GM18858 (cell line): ENCODE measurements around the gene VSIG4.
"Not testable (repeated sequence)": the region's sequence is repeated elsewhere in the genome, so short reads cannot be mapped to it uniquely, and the experiment has no call there.

Experiments
- ATAC-seq: cut with Tn5 transposase; IDR thresholded peaks from one replicate; pipeline ENCODE4 v1.9.1; 2021; ENCODE audit not compliant: unreplicated experiment

Gene VSIG4, protein sequence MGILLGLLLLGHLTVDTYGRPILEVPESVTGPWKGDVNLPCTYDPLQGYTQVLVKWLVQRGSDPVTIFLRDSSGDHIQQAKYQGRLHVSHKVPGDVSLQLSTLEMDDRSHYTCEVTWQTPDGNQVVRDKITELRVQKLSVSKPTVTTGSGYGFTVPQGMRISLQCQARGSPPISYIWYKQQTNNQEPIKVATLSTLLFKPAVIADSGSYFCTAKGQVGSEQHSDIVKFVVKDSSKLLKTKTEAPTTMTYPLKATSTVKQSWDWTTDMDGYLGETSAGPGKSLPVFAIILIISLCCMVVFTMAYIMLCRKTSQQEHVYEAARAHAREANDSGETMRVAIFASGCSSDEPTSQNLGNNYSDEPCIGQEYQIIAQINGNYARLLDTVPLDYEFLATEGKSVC

DNA sequence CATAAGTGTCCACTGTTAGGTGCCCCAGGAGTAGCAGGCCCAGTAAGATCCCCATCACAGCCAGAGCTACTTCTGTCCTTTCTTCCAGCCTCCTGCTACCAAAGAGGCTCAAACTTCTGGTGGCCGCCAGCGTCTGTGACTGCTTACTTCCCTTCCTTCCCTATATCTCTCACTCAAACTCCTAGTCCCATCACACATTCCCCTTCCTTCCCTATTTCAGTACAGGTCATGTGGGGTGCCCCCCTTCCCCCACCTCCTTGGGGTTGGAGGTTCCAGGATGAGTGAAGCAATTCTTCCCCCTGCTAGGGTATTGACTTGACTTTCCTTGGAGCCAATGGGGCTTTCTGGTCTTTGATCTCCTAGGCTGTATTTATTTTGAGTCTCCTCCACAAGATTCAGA, at the start of gene VSIG4:
TSS of gene VSIG4 (minus strand) at position 137 of the 400 bp plus-strand sequence. CDS start at position 55, 82 bp downstream.
- no peak for ATAC-seq

DNA sequence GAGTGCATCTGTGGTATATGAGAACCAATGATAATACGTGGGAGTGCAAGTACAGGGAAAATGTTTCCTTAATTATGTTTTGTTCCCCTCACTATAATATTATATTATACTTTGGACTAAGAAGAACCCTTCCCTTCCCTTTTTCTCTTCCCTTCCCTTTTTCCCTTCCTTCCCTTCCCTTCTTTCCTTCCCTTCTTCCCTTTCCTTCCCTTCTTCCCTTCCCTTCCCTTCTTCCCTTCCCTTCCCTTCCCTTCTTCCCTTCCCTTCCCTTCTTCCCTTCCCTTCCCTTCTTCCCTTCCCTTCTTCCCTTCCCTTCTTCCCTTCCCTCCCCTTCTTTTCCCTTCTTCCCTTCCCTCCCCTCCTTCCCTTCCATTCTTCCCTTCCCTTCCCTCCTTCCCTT, 36.9 kb upstream of the VSIG4 start:
- no peak for ATAC-seq

DNA sequence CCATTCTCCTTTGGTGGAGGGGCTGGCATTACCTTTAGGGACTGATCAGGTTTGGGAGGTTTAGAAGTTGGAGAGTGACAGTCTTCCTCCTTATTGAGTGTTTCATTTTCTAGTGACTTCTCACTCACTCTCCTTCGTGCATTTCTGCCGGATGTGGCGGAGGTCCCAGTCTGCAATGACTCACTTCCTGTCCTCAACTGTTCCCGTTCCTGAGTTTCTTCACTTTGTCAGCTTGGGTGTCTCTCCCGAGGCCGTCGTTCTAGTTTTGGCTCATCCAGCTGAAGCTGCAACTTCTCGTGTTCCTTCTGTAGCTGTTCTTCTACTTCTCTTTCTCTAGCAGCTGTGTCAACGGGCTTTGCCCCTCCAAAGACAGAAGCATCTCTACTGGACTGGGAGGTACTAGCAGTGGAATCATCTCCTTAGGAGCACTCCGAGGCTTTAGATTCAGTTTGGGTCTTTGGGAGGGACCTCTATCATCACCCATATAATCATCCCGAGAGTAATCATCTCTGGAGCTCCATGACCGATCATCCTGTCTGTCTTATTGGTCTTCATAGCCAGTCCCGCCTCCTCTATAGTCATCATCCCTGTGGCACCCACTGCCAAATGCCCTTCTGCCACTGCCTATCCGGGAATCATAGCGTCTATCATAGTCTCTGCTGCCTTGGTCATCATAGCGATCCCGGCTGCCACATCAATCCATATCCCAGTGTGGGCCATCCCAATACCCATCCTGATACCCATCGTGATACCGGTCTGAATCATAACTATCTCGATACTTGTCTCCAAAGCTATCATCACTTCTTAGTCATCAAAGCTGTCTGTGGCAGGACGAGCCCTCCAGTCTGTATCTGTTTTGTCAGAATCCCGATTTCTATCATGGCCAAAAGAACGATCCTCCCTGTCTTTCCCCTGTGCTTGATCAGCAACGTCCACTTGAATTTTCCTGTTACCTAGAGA, 35.3 kb upstream of the VSIG4 start:
- ATAC-seq, result no peak

DNA sequence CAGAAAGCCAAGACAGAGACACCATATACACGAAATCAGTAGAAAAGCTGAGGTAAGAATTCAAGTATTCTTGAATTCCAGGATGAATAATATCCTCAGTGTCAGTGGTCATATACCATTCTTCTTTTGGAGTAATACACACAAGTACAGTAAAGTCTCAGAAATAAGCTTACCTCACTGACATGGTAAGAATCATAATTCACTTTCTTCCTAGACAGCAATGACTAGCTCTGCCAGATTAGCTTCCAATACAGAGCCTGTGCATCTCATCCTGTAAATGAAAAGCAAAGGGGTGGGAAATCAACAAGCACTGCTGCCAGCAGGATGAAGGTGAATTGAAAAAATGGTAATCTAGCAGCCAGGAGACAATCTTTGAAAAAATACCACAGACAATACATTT, 31.2 kb upstream of the VSIG4 start:
- no peak for ATAC-seq

DNA sequence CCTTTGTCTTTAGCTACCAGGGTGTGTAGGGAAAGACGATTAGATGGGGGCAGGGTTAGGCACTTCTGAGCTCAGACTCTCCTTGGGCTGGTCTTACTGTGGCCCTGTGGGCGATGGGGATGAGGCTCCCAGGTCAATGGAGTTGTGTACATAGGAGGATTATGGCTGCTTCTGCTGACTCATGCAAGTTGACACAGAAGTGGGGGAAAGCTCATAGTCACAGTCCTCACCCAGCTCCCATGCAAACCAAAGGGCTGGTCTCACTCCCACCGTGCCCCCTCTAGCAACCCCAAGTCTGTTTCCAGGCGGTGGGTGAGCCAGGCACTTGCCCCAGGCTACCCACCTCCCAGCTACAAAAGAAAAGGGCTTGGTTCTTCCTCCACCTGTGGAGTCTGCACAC, 24.4 kb upstream of the VSIG4 start:
- ATAC-seq, result no peak

DNA sequence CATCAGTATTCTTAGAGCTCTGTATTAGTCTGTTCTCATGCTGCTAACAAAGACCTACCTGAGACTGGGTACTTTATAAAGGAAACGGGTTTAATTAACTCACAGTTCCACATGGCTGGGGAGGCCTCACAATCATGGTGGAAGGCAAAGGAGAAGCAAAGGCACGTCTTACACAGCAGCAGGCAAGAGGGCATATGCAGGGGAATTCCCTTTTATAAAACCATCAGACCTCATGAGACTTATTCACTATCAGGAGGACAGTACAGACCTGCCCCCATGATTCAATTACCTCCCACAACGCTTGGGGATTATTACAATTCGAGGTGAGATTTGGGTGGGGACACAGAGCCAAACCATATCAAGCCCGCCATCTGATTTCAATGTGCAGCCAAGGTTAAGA, 17.1 kb upstream of the VSIG4 start:
- ATAC-seq, result not testable (repeated sequence)

DNA sequence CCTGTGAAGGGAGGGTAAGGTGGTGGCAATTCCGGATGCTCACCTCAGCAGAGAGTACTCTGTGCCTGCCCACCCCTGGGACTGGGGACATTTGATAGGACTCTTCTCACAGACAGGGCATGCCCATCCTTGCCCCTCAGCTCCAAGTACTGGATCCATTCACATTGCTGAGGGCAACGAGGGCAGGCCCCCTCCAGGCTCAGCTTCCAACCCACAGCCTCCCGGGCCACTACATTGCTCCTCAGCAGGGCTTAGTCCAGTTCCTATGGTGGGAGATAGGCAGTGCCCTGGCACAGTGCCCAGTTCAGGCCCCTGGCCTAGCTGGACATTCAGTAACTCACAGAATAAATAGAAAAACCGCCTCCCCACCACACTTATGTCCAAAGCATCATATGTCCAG, 15.1 kb upstream of the VSIG4 start:
- ATAC-seq, result no peak

DNA sequence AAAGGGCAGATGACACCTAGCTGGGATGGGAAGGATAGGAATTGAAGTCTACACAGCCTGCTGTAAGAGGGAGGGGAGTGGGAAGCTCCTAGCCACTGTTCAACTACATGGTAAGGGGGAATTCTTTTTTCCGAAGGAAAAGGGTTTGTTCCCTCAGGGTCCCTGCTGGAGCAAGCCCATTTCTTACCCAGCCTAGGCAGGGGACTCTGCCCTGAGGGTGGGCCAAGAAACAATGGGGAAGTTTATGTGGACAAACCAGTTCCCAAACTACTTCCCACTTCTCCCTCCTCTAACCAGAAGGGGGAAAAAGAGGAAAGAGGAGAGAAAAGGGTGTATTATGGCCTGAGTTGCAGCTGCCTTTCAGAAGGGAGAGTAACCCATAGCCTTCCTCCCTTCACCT, 13.5 kb upstream of the VSIG4 start:
- no peak for ATAC-seq

DNA sequence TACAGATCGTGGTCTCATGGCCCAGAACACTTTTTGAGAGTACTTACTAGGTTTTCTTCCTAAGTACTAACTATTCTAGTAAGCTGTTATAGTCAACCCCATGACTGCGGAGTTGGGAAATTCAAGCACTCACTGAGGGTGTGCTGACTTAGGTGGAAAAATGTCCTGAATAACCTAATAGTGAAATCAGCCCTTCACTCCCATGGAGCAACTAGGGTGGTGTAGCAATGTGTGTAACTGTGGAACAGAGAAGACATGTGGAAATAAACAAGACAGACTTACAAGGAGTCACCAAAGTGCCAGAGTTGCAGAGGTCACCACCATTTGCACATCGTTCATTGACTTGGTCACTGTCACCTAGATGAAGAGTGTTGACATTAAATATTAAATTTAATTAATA, 12.1 kb upstream of the VSIG4 start:
- ATAC-seq, result no peak

DNA sequence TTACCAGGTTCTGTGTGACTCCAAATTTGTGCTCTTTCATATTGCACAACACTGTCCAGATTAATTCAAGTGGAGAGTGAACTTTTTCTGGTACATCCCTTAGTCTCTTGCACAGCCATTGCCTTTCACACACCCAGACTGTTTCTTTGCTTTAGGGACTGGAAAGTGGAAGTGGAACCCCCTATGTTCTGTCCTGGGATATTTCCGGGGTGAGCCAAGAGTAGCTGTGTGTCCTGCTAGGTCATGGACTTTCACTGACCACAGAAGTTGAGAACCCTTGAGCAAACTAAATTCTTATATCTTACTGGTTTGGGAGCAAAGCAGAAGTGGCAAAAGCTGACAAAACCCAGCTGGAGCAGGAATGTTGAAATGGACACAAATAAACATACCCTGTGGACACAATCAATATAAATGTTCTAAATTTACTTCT, 10.3 kb upstream of the VSIG4 start:
- ATAC-seq, result no peak

DNA sequence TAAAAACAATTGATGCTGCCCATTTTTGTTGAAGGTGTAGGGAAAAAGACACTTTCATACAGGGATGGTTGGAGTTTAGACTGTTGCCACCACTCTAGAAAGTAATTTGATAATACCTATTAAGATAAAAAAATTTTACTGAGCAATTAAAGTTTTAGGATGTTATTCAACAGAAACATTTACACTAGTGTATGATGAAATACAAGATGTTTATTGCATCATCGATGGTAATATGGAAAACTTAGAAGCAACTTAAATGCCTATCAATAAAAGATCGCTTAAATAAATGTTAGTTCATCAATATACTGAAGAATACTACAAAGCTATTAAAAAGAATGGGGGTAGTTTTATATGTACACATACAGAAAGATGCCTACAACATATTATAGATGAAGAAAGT, 9.2 kb upstream of the VSIG4 start:
- ATAC-seq, result no peak

DNA sequence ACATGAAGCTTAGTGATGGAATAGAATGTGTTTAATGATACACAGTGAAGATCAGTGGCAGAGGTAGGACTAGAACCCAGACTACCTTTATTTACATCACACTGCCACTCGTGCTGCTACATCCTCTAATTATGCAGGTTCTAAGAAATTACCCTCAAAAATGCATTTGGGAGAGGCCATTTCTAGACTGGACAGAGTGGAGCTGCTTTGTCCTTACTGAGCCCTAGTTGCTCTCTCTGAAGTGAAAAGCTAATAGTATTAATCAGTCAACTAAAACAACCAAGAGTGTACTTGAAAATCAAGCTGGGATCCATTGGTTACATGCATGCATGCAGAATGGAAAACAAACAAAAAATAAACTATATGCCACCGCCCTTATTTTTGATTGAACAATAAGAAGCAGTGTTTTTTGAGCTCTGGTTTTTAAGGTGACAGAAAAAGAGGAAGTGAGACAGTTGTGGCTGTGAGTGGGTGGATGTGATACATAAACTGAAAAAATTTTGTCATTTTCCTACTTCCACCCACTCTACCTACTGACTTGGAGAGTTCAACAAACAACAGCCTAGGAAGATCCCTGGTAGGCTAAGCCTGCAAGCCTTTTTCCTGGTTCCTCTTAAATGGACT, 6.8 kb upstream of the VSIG4 start:
- peak; percentile 70 for ATAC-seq

DNA sequence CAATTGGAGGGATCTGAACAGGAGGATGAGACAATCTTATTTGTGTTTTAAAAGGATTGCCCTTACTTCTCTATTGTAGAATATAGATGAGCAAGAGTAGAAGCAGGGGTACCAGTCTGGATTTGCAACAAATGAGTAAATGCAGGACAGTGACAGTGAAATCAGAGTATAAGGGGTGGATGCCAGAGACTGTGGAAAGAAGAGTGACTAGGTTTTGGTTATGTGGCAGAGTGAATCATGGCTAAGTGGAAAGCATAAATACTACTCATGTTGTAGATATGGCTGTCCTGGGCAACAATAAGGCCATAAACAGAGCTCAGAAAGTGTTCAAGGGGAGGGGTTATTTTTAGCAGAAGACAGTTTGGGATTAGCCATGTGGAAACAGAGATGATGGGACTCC, 6.0 kb upstream of the VSIG4 start:
- no peak for ATAC-seq

DNA sequence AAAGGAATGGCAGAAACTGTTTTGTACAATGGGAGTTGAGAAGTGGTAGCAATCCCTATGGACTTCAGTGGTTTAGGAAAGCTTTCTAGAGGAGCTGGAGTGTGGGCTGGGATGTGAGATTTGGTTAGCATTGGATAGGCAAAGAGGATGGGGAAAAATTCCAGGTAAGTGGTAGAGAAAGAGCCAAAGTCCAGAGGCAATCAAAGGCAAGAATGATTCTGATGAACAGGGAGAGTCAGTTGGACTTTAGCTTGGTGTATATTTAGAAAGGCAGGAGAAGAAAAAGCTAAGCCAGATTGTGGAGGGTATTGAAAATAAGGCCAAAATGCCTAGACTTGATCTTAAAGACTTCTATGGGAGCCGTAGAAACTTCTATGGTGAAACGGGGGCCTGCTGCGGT, 3.7 kb upstream of the VSIG4 start:
- ATAC-seq, result no peak

DNA sequence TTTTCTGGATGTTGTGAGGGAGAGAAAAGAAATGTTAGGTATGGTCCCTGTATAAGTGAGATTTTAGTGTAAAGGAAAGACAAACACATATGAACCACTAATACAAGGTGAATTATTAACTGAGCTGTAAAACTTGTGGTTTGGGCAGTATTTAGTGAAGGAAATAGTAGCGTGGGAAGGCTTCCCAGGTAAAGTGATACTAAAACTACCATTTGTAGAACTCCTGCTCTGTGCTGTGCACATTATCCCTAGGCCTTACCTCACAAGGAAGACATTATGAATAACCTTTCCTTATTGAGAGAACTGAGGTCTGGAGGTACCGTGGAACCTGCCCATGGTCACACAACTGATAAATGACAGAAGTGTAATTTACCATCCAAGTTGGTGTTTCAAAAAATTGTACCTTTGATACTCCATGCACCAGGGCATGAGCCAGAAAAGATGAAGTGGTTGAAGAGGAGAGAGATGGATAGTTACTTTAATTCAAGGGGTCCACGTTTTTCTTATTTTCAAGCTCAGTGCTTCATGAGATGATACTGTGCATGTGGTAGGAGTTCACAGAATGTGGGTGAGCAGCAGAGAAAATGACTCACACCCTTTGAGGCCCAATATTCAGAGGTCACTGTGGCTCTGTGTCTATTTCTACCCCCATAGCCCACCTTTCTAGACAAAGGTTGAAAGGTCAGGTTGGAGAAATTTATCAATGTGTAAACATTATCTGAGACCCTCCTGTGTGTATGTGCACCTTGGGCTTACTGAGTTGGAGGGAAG, 2.6 kb upstream of the VSIG4 start:
- ATAC-seq, result peak; percentile 31

DNA sequence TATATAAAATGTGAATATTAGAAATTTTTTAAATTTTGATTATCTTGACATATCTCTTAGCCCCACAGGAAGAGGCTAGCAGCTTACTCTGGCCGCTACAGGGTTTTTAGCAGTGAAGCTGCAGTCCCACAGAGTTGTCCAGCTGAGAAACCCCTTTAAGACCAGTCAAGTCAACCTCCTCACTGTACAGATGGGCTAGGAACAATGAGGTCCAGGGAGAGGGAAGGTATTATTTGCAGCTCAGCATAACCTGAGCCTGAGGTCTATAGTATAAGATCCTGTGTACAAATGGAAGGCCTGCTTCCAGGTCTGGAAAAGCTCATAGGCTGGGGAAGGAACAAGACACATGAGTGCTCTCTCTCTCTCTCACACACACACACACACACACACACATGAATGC, 1.8 kb downstream of the VSIG4 start:
- no peak for ATAC-seq

DNA sequence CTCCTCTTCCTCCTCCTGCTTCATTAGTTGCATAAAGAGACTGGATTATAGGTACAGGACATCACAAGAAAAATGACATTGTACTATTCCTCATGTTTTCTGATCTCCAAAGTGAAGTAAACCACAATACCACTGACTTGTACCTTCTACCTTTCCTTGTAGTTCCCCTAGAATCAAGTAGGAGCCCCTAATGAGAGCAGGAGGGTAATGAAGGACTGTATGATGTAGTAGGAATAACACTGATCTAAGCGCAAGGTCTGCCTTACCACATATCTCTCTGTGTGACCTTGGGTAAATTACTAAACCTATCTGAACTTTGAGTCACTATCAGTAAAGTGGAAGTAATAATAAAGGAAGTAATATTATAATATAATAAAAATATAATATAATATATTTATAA, 3.6 kb downstream of the VSIG4 start:
- no peak for ATAC-seq

DNA sequence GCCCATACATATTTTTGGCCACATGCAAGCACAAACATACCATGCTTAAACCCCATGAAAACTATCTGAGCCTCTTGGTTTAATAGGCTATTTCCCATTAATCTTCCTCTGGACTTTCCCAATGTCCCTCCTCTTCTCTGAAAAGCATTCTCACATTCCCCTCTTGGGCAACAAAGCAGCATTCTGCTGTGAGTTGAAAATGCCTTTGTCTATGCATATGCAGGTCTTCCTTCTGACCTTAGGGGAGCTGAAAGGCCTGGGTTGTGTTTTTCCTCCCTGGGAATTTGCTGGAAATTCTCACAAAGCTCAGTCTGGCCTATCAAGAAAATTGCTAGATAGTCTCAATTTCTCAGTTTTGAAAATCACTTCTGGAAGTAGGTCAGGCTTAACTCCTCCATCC, 4.2 kb downstream of the VSIG4 start:
- no peak for ATAC-seq

DNA sequence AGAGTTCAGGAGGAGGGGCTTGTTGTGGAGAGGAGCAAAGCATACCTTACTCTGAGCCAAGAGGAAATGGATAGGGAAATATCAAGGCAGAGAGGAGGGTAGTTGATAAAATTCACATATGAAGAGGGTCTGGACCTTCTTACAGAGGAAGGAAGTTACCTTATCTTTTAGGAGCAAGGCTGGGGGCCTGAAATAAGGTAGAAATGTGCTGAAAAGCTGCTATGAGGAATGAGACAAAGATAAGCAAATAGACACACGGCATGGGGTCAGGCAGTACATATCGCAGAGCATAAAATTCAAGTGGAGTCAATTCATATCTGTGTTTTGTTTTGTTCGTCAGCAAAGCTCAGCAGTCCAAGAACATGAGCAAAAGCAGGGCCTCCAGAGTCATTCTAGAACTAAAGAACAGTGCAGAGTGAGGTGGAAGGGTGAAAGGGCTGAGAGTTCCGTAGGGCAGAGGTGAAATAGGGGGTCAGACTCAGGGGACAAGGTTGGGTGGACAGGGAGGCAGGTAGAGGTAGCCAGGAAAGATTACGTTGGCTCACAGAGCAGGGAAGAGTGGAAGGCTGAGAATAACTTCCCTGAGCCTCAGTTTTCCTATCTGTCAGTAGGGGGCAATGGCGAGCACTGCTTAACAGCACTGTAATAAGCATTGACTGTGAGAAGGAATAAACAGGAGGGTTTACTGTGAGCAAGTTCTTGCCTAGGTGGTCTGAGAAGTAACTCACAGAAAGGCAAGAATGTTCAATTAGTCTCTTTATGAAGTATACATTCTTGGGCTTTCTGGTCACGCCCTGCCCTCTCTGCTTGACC, 9.2 kb downstream of the VSIG4 start:
- ATAC-seq, result peak; percentile 74

DNA sequence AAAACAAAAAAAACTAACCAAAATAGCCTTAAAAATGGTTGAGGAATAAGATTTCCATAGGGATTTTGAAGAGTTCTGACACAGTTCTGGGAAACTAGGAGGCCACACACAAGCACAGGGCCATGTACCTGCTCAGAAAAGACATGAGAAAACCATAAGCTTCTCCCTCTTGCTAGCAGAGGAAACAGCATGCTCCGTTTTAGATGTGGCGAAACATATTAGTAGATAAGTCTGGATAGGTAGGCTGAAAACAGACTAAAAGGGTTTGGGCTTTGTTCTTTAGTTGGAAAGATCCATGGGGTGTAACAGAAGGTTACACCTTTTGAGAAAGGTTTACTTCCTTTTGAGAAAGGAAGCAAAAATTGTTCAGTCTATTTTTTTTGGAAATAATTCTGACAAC, 10.9 kb downstream of the VSIG4 start:
- no peak for ATAC-seq
